Glomerular visceral epithelial cell (primary cell): ENCODE results near the gene GLI3.

ENCODE experiments used
- DNase-seq: peaks from one replicate; pipeline ENCODE4 v3.0.0-alpha.2; 2016; ENCODE audit errors: extremely low spot score

GLI3 gene

DNA sequence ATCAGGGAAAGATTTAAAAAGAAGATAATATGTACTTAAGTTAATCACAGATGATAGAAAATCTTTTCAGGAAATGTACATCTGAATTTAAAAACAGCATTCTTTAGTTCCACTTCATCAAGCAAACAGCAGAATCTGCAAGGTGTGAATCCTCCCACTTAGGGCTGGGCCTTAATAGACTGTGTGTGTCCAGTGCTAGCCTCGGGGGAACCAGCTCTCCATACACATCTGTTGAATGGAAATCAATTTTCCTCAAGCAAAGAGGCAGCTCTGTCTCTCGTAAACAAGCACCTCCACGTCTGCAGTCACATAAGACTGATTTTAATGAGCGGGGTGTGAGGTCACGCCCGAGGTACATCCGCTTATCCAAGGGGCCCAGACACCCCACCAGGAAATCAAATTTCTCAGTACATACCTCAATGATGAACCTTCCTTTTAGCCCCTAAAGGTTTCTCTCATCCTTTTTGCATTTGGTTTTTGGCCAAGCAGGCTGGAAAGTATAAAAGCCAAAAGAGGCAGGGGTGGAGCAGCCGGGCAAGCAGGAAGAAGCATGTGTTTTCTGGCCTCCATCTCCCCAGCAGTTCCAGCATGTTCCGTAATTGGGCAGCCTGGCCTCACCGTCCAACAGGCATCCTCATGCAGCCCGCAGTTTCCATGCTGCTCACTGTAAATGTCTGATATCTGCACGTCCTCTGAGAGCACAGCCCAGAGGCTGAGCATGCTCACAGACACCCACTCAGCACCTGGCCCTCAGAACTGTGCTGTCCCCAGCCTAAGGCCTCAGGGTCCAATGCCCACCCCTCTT lies 131.3 kb downstream of the GLI3 start:
- DNase-seq, result no peak

DNA sequence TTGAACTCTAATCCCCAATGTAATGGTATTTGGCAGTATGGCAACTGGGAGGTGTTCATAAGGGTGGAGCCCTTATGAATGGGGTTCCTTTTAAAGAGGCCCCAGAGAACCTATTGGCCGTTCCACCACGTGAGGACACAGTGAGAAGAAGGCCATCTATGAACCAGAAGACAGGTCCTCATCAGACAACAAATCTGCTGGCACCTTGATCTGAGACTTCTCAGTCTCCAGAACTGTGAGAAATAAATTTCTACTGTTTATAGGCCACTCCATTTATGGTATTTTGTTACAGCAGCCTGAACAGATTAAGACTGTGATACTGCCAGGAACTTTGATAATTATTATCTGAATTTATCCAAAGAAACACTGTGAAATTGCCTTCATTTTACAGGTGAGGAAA lies 132.3 kb downstream of the GLI3 start:
- DNase-seq, result no peak

DNA sequence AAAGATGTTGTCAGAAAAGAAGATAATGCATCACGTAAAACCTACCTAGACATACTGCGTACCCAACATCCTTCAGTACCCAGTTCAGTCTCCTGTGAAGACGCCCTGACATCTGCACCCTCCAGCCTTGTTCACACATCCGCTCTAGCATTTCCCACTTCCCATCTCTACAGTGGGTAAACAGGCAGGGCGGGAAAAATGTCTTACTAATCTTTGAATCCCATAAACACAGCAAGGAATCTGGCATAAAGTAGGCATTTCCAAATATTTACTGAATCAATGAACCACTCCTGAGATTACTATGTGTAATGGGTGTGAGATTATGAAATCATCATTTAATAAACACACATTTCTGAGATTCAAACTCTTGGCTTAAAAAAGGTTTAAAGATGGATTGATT lies 132.8 kb downstream of the GLI3 start:
- no peak for DNase-seq

DNA sequence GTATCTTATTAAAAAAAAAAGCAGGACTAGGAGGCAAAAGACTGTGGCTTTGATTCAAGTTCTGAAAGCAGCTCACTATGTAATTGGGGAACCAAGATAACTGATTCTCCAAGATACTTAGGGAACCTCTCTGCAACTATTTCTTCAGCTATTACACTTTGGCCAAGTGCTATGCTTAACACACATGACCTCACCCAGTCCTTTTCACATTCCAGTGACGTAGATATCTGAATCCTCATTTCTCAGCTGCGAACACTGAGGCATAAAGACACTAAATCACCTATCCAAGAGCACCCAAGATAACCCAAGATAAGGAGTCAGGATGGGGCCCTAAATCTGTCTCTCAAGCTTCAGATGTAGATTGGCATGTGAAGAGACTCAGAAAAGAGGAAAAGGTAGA lies 133.6 kb downstream of the GLI3 start:
- DNase-seq, result no peak

DNA sequence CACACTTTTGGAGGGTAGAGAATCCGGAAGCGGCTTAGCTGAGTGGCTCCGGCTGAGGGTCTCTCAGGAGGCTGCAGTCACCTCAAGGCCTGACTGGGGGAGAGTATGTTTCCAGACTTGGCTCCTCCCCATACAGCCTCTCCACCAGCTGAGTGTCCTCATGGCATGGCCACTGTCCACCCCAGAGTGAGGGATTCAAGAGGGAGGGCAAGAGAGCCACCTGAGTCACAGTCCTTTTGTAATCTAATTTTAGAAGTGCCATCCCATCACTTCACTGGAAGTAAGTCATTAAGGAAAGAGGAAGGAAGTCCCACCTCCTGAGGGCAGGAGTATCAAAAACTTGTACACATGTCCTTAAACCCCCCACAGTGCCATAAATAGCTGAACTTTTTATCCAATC lies 134.0 kb downstream of the GLI3 start:
- no peak for DNase-seq

DNA sequence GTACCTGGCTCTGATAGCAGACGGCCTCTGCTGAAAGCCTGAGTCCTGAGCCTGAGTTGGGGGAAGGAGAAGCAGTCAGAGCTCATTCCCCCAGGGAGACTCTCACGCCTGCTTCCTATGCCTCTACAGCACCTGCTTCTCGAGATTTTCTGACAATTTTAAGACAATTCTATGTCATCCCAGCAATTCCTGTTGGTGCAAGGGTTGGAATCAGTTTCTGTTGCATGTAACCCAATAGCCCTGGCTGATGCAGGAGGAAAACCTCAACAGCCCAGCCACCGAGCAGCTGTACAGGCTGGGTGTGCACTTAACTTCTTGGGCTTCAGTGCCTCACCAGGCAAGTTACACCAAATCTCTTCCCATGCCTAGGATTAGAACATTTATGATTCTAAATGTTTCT lies 134.7 kb downstream of the GLI3 start:
- DNase-seq, result no peak

DNA sequence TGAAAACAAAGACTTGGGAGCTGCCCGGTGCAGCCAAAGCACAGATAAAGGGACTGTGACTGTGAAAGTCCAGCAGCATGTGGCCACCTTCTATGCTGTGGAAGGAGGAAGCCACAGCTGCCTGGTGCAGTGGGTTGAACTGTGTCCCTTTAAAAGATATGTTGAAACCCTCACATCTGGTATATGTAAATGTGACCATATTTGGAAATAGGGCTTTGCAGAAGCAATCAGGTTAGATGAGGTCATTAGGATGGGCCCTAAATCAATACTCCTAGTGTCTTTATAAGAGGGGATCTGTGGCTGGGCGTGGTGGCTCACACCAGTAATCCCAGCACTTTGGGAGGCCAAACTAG lies 136.9 kb downstream of the GLI3 start:
- DNase-seq, result no peak

DNA sequence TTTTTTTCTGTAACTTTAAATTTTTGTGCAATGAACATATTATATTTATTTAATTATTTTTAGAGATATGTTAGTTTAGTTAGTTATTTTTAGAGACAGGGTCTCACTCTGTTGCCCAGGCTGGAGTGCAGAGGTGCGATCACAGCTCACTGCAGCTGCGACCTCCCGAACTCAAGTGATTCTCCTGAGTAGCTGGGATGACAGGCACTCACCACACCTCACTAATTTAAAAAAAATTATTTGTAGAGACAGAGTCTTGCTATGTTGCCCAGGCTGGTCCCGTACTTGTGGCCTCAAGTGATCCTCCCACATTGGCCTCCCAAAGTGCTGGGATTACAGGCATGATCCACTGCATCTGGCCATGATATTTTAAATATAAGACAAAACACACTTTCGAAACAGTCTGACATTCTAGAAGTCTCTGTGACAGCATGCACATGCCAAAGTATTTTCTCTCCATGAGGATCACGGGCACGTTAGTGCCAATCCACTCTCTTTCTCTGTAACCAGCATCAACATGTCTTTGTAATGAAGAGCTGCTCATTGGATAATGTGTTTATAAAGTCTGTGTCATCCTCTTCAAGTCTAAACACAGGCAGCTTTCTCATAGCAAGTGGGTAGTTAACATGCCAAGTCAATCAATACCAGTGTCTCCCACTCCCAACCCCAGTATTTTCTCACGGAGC lies 137.4 kb downstream of the GLI3 start:
- no peak for DNase-seq

DNA sequence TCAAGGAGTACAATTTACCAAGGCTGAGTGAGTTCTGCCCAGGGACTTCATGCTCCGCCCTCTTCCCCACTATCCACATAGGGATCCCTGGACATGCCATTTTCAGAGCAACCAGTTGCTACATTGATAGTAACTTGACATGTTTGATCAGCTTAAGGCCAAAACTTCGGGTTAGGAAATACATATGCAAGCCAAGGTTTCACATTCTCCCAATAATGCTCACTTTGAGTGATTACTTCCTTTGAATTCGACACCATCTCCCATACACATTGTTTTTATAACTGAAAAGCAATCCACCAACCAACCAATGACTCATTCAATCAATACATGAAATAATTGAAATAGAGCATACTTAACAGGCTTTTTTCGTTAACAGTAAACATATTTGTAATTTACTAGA lies 137.9 kb downstream of the GLI3 start:
- no peak for DNase-seq

DNA sequence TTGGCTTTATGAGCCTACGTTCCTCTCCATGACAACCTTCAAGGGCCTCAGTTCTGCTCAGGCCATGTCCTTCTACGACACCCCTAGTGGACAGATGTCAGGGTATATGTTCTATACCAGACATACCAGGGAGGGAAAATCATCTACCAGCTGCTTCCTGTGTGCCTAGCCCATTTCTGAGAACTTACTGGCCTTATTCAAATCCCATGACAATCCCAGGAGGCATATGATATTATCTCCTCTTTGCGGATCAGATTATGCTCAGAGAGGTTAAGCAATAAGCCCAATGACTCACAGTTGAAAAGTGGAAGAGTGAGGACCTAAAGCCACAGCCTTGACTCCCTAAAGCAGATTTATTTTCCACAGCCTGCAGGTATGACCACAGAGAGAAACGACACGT lies 139.3 kb downstream of the GLI3 start:
- DNase-seq, result peak; percentile 12

DNA sequence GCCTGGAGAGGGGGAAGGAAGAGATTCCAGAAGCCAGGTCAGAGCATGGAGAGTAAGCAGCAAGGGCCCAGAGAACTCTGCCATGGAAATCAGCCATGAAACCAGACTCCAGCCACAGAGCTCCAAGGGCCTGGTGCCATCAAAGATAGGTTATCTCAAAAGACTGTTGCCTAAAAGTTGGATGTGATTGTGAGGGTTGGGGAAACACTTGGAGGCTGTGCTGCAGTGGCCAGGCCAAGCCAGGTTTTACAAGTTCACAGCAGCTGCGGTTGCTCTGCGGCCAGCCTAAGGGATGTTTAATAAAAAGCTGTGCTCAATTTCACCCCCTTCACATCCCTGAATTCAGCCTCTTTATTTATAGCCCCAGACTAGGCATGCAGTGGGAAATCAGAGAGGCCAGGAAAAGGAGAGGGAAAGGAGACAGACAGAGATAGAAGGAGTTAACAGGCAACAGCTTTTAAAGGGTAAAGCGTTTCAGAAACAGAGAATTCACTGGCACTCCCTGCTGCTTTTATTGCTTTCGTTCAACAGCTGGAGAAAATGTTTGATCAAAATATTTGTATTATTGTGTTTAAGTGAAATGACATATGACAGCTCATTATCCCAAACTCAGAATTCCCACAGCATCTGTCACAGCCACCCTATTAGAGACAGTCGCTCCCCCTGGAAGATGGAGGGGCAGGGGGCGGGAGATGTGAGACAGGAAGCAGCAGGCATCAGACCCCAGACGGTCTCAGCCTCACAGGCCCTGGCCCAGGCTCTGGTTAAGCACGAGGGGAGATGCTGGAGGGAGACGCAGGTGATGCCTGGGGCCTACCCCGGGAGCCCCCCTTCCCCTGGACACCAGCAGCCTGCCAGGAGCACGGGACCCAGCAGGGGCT lies 140.1 kb downstream of the GLI3 start:
- DNase-seq, result no peak

DNA sequence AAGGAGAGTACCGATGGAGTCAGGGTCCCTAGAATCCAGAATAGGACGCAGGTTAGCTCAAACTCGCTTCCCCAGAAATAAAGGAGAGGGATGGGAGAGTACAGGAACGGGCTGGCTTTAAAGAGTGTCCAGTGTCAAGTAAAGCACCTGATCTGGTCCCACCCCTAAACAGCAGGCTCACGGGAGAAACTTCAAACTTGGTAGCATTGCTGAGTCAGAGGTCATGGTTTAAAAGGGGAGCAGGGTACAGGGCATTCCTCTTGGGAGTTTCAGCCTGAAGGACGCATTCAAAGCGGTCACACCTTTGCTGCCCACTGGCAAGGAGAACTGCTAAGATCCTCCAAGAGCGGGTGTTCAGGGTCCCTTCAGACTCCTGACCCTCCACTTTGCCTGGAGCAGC lies 140.7 kb downstream of the GLI3 start:
- no peak for DNase-seq

DNA sequence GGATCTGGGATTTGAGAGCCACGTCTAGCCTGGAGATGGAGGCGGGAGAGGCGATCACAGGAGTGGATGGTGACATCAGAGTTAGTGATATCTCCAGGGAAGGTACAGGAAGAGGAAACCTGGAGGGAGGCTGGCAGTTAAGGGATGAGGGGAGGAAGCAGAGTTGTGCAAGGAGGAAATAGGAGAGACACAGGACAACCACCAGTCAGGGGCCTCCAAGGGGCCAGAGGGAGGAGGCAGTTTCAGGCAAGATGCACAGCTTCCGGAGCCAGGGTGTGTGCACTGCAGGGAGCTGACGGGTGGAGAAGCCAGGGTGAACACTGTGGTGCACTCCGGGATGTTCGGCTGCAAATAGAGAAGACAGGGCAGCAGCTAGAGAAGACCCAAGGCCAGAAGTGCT lies 141.2 kb downstream of the GLI3 start:
- DNase-seq, result no peak

DNA sequence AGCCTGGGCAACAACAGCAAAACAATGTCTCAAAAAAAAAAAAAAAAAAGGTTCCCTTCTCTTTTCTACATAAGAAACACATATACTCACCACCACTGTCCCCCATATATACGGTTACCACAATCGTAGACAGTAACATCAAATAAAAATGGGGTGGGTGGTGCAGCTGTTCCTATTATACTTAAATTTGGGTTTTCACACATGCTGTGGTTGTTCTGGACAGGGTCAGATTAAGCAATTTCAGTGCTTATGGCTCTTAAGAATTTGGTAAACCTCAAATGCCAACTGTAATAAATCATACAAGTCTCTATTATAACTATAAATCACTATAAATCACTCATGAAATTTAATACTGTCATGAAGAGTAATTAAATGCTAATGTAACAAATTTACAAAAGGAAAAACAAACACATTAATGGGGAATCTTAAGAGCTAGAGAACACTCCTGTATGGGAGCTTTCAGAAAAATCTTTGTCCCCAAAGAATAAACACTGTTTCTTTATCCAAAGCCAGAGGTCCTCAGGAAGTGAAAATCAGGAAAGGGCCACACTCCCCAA lies 143.6 kb downstream of the GLI3 start:
- DNase-seq, result no peak

DNA sequence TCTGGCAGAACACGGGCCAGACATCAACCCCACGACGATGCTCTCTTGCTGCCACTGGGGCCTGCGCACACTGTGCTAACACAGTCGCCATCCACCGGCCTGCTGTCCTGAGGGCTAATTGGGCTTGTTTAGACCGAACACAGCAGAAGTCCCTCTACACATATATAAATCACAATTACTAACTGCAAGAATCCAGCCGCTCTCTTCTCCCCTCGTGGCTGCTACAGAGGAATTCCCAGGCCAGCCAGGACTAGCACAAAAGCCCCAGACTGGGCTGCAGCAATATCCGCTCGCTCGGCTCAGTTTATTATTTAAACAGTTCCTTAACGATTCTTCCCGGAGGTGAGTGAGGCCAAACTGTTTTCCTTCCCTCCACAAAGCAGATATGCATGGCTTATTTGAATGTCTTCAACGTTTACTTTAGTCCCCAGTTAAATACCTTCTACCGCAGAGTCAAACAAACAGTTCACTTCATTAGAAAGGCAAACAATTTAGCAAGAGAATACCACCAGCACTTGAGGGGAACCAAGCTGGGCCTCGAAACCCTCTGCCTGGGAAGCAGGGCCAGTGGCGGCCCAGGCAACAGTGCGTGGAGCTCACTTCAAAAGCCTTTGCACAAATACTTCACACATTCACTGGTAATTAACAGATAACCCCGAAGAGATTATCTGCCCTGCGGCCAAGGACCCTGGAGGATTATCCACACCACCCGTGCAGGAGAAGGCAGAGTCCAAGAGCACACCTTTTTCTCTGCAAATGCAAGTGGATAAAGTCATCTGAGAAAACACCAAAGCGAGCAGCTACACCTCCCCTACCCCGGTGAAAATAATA lies 145.3 kb downstream of the GLI3 start:
- DNase-seq, result no peak

DNA sequence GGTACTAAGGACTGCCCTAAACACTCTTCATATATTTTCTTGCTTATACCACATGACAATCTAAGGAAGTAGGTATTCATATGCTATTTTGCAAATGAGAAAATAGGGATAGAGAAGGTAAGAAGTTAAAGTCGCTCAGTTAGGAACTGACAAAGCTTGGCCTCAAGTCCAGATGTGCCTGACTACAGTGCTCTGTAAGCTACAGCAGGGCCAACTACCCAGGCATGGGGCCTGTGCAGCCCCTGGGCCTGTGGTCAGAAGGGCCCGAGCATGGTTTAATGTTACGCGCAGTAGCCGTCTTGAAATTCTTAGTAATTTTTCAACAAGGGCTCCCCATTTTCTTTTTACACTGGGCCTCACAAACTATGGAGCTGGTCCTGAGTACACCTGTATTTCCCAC lies 146.2 kb downstream of the GLI3 start:
- no peak for DNase-seq

DNA sequence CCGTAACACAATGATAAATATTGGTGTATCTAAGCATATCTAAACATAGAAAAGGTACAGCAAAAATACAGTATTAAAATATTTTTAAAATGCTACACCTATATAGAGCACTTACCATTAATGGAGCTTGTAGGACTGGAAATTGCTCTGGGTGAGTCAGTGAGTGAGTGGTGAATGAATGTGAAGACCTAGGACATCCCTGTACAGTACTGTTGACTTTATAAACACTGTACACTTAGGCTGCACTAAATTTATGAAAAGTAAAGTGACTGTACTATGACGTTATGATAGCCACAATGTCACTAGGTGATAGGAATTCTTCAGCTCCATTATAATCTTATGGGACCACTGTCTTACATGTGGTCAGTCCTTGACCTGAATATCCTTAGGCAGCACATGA lies 147.0 kb downstream of the GLI3 start:
- no peak for DNase-seq

DNA sequence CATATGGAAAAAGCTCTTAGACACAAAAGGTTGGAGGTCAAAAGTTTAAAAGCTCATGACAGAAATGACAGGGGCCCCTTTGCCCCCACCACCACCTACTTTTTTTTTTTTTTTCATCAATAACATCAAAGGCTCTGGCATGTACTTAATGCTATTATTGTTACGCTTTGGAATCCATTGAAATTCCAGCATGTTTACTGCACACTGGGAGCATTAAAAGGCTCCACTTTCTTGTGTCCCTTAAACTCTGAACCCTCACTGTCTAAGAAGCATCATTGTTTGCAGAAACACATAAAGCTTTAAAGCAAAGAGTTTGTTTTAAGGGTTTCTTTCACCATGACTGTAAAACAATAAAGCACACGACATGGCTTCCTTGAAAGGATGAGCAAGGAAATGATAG lies 149.4 kb downstream of the GLI3 start:
- DNase-seq, result no peak

DNA sequence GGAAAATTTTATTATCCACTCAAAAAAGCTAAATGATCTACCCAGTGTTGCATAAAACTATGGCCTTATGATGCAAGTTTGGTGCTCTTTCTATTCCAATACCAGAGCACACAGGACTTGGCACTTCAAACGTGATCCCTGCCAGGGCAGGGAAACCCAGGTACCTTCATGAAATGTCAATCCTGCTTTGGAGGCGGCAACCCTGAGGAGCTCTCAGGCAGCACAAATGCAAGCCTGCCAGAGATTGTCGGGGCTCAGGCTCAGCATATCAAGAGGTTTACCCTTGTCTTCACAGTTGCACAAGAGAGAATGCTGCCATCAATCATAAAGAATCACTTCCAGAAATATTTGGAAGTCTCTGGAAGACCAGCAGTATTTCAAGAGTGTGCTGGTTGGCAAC lies 151.5 kb downstream of the GLI3 start:
- no peak for DNase-seq

DNA sequence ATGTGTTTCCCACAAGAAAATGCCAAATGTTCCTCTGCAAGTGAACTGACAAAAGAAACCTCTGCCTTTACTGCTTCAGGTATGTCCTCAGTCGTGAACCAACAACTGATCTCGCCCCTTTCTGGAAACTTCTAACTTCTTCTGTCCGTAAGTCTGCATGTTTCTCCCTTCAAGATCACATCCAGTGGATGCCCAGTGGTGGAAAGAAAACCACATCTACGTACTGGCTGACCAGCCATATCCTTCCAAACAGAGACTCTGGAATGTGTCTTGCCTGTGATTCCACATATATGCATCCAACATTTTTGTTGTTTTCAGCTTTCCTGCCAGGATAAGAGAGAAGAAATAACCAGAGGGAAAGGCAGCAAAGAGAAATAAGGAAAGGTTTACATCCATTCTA lies 152.7 kb downstream of the GLI3 start:
- DNase-seq, result no peak

DNA sequence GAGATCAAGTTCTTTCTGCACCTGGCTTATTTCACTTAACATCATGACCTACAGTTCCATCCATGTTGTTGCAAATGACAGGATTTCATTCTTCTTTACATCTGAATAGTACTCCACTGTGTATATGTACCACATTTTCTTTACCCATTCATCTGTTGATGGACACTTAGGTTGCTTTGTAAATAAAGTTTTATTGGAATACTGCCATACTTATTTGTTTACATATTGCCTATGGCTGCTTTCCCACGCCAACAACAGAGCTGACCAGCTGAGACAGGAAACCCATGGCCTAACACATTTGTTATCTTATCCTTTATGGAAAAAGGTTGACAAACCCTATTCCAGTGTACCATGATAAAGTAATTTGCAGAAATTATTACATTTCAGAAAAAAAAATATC lies 153.7 kb downstream of the GLI3 start:
- no peak for DNase-seq

DNA sequence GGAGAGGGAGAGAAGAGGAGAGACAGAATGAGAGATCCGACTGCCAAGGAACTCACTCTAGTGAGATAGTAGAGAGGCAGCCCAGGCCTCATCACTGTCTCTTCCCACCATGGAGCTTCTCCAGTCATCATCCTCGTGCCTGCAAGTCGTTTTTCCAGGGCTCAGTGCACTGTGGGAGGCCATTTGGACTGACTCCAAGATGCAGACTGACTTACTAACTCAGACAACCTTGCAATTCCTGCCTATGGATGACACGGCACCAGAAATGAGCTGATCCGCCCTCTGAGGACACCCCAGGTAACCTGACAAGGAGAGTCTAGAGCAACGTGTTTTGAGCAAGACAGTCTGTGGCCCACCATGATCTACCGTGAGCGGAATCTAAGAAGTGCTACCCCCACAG lies 154.9 kb downstream of the GLI3 start:
- DNase-seq, result peak; percentile 82
